Kidney capillary endothelial cell (primary cell): Measurements from ENCODE around the gene APOM.

Source experiments
- DNase-seq: peaks from one replicate; pipeline ENCODE4 v3.0.0-alpha.2; 2018; ENCODE audit warnings: low spot score

APOM gene

GRCh38 chr6:31705931-31706330 is 50.2 kb downstream of the APOM start:
- no peak for DNase-seq

GRCh38 chr6:31706599-31706998 is 50.9 kb downstream of the APOM start, which contains the start of gene LY6G6F:
Gene LY6G6F, plus strand, starts transcription at chr6:31706866. Its CDS starts 41 bp downstream, at chr6:31706907.
- DNase-seq = no peak

GRCh38 chr6:31707701-31708100 is 52.0 kb downstream of the APOM start:
- DNase-seq = no peak
